Measurements from ENCODE around the gene ZNF547.

The ZNF547 gene

GRCh38 chr19:57376151-57376550 is 12.8 kb downstream of the ZNF547 start:
- DNase-seq = no peak

DNA sequence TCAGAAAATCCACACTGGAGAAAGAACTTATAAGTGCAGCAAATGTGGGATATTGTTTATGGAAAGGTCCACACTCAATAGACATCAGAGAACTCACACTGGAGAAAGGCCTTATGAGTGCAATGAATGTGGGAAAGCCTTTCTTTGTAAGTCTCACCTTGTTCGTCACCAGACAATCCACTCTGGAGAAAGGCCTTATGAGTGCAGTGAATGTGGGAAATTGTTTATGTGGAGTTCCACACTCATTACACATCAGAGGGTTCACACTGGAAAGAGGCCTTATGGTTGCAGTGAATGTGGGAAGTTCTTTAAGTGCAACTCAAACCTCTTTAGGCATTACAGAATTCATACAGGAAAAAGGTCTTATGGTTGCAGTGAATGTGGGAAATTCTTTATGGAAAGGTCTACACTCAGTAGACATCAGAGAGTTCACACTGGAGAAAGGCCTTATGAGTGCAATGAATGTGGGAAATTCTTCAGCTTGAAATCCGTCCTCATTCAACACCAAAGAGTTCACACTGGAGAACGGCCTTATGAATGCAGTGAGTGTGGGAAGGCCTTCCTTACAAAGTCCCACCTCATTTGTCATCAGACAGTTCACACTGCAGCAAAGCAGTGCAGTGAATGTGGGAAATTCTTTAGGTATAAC is 14.3 kb downstream of the ZNF547 start:
- no peak for DNase-seq

DNA sequence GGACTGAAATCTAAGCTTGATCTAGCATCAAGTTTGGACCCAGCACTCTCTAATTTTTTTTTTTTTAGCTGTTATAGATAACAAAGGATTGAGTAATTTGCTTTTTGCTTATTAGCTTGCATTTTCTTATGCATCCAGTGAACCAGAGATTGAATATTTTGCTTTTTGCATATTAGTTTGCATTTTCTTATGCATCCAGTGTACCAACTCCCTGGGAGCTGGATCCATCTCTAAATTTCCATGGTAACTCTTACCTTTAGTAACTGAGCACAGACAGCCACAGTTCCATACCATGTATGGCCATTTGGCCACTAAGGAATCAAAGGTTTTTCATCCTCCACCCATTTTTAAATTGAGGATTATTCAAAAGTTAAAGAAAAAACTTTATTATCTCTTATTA is 17.6 kb downstream of the ZNF547 start:
- no peak for DNase-seq

DNA sequence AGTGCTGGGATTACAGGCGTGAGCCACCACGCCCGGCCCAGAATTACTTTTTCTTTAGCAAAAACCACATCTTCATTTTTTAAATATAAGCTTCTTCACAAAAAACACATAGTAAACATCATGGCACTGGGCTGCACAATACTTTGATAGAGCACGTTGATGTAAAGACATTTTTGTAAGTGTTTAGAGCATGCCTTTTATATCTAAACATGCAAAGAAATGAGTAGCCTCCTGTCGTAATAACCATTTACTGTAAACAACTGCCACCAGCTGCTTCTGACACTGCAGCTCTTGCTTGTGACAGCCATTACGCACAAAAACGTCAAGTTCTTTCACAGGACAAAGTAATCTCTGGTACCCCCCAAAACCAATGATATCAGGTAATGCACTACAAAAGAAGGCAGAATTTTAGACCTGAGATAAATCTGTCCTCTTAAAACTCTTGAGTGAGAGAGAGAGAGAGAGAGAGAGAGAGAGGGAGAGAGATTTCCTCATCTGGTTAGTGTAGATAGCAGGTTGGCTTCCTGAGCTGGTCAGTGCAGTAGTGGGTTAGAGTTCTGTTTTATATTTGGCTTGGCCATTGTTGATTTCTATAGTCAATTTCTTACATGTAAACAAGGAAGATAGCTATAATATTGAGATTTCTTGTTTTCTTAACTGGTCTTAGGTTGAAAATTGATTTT is 19.6 kb downstream of the ZNF547 start:
- DNase-seq = no peak

DNA sequence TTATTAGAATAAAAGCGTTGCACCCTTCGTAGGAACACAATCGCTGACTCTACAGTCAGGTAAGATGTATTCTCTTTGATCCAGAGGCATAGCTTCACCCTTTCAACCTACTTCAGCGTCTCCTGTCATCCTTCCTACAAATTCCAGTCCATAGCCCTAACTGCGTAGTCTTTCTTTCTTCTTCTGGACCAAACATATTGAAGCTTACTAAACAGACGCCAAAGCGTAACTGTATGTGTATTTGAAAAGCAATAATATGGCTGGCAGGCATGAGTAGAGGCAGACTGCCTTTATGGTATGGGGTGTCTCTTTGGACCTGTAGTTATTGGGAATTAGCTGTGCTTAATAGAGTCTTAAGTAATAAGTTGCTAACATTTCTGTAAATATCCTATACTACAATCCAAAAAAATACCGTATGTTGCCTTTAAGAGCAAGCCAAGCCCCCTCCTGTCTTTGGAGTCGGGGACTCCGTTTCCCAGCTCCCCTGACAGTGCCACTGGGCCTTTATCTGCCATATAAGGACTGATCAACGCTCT is 25.9 kb downstream of the ZNF547 start:
- no peak for DNase-seq

DNA sequence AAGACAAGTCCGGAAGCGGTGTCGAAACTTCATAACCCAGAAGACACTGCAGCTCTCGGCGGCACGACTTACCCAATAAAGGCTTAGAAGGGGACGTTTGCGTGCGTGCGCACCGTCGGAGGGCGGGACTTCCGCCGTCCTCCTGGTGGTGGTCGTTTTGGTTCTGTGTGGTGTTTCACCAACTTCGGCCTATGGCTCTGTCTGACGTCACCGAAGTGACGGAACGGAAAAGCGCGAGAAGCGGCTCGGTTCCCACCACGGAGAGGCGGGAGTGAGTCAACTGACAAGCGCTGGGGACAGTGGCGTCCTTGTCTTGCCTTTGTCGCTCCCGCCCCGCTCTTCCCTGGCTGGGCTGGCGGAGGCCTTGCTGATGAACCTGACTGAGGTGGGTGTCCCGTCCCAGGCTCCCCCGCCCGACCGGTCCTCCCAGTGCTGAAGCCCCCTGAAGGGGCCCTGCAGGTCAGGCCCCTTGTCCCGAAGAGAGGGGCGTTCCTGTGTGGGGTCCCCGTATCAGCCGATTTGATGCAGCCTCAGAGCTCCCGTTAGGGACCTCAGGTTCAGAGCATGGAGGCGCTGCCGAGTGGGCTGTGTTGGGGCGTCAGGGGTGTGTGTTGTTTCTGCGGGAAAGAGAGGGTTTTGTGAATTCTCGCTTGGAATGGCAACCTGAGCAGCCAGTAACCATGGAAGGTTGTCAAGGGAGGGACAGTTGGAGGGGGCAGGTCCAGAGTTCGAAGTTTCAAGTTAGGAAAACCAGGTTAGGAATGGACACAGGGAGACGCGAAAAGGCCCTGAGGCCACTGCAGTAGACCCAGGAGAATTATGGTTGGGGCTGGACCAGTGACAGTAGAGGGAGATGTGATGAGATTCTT is 26.6 kb downstream of the ZNF547 start, which contains the start of gene ZNF548:
TSS of gene ZNF548 (plus strand) at position 125 of the 869 bp plus-strand sequence. CDS start at position 371, 246 bp downstream.
- DNase-seq = peak; percentile 95

GRCh38 chr19:57395710-57396109 is 32.4 kb downstream of the ZNF547 start:
- DNase-seq = no peak

- no peak for DNase-seq
Measured at GRCh38 chr19:57398868-57399267, 35.5 kb downstream of the ZNF547 start.

DNA sequence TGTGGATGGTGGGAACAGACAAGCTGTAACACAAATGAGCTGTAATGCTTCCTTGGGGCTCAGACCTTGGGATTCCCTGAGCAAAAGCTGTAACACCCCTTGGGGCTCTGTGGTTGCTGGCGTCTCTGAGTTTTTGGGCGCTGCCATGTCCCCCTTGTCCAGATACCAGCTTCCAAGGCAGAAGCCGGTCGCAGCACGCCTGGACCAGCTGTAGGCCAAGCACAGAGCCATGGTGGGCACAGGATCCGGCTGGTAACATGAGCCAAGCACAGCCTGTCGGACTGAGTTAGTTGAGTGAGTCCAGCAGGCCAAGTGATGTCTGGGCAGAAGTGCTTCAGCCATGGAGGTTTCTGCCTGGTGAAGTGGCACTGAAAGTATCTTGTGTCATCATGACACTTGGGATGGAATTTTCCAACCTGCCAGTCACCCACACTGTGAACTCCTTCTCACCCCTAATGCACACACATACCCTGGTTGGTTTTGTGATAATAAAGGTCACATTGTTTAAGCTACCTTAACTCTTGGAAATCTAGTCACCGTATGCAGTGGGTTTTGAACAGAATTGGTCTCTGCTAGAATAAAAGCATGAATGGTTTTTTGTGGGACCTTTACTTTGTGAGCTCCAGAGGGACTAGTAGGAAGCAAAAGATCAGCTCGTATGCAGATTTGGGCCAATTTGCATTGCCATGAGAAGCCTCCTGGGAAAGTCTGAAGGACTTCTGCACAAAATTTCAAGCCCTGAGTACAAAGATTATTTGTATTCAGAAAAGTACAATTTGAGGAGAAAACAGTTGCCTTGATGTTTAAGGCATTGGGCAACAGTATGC is 40.6 kb downstream of the ZNF547 start:
- no peak for DNase-seq

- DNase-seq = peak; percentile 62
Measured at GRCh38 chr19:57406516-57407123, 43.3 kb downstream of the ZNF547 start.

- DNase-seq = peak; percentile 87
Measured at GRCh38 chr19:57410877-57411671, 47.7 kb downstream of the ZNF547 start, which contains the start of gene ZNF17. TSS of gene ZNF17 (plus strand) at chr19:57411161. CDS start at chr19:57413616, 2,455 bp downstream.

DNA sequence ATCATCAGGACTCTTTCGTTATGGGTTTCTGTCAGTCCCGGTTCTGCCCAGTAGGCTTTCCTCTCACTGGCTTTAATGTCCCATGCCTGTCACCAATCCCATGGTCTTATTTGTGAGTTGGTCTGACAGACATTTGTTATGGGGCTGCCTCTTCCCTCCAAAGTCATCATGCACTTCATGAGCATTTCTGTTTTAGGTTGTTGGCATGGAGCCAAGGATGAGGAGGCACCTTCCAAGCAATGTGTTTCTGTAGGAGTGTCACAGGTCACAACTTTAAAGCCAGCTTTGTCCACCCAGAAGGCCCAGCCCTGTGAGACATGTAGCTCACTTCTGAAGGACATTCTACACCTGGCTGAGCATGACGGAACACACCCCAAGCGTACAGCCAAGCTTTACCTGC is 56.1 kb downstream of the ZNF547 start:
- no peak for DNase-seq

GRCh38 chr19:57421037-57421436 is 57.7 kb downstream of the ZNF547 start:
- DNase-seq = no peak

Measured in stimulated activated CD4-positive, alpha-beta T cell treated with anti-CD3 and anti-CD28 coated beads, Interleukin-12 subunit alpha, Interleukin-12 subunit beta, amount 100 ng/mL, for 4 hours (primary cell).